GM21529 (cell line): ENCODE results near the gene NPM1.

Experiments
- ATAC-seq: cut with Tn5 transposase; IDR thresholded peaks from one replicate; pipeline ENCODE4 v1.9.1; 2021; ENCODE audit not compliant: unreplicated experiment

NPM1 gene

GRCh38 chr5:171447226-171447625 is 59.6 kb downstream of the NPM1 start:
- no peak for ATAC-seq

GRCh38 chr5:171449426-171449825 is 61.8 kb downstream of the NPM1 start:
- ATAC-seq = no peak

GRCh38 chr5:171450423-171451331 is 63.0 kb downstream of the NPM1 start:
- no peak for ATAC-seq

- no peak for ATAC-seq
Measured at GRCh38 chr5:171451421-171451820, 63.8 kb downstream of the NPM1 start.

GRCh38 chr5:171453056-171453725 is 65.5 kb downstream of the NPM1 start:
- ATAC-seq = no peak

GRCh38 chr5:171453988-171454387 is 66.3 kb downstream of the NPM1 start:
- ATAC-seq = no peak

- ATAC-seq = no peak
Measured at GRCh38 chr5:171454549-171454948, 66.9 kb downstream of the NPM1 start.

- no peak for ATAC-seq
Measured at GRCh38 chr5:171455522-171455921, 67.9 kb downstream of the NPM1 start.

GRCh38 chr5:171457208-171457981 is 69.7 kb downstream of the NPM1 start:
- ATAC-seq = no peak

GRCh38 chr5:171459839-171460238 is 72.2 kb downstream of the NPM1 start:
- ATAC-seq = no peak
